Testis (tissue), 3 donors: ENCODE data around the gene CERS4. TPM values are rescaled to one million over a fixed set of nuclear protein-coding genes. Genes with fewer than 3 reads are reported as not detected.
"Not testable (repeated sequence)": the region's sequence is repeated elsewhere in the genome, so short reads cannot be mapped to it uniquely, and the experiment has no call there.

Experiments used
- DNase-seq: peaks from one replicate; pipeline ENCODE4 v3.0.0-alpha.2; 2019
- H3K27ac ChIP-seq, 2 donors: fragments of 200-600 bp; sonication (generic); one replicate each; pipeline ENCODE4 v1.5.1; 2019
- H3K27me3 ChIP-seq: fragments of 200-600 bp; sonication (generic); one replicate; pipeline ENCODE4 v1.5.1; 2019
- H3K36me3 ChIP-seq: fragments of 200-600 bp; sonication (generic); one replicate; pipeline ENCODE4 v1.5.1; 2017; ENCODE audit warnings: low read depth; ENCODE audit errors: missing control alignments
- H3K4me1 ChIP-seq: fragments of 200-600 bp; sonication (generic); one replicate; pipeline ENCODE4 v1.5.1; 2019
- H3K4me3 ChIP-seq, 2 donors: fragments of 200-600 bp; sonication (generic); one replicate each; pipeline ENCODE4 v1.5.1; 2017 to 2019
- H3K9me3 ChIP-seq: fragments of 200-600 bp; sonication (generic); one replicate; pipeline ENCODE4 v1.5.1; 2017
- POLR2A ChIP-seq: fragments of 450-650 bp; IDR thresholded peaks from one replicate; pipeline ENCODE4 v1.6.1; 2017; ENCODE audit warnings: antibody characterized with exemption, mild to moderate bottlenecking, moderate library complexity
- WGBS, 2 donors: methylation state at CpG; one replicate each; pipeline ENCODE4 v1.1.5; 2018; 5-methylcytosine and 5-hydroxymethylcytosine counted together
- intact Hi-C: fragments of 100-400 bp; cut with DNase I; formaldehyde crosslinking; loops from one replicate; pipeline ENCODE4 v1.15.1; 2023; ENCODE audit warnings: low total_unique reads
- polyA plus RNA-seq: library from polyadenylated mRNA; stranded (reverse); fragments of 350-450 nt; fragmentation: Illumina TruSeq; extraction: RNeasy Lipid Tissue Mini Kit (QIAGEN cat#74804); gene quantifications from one replicate; pipeline ENCODE4 v1.2.3, GENCODE V29; 2014; ENCODE audit warnings: low read depth, low replicate concordance; ENCODE audit not compliant: insufficient read depth
- total RNA-seq, 2 donors: library from RNA; depleted of rRNA; stranded (reverse); fragments of >200 nt; gene quantifications; one replicate each; pipeline ENCODE4 v1.2.3, GENCODE V29; 2016
- TF ChIP-seq, protein P1 (sequence below), 3 experiments: fragments of 450-650 bp in 2 of 3; fragments of 200-600 bp in 1 of 3; sonication (generic) in 1 of 3; IDR thresholded peaks; one replicate each; pipeline ENCODE4 v1.5.1; 2016 to 2019; ENCODE audit warnings: antibody characterized with exemption in 3 of 3, mild to moderate bottlenecking in 2 of 3, moderate library complexity in 1 of 3

The CERS4 gene
- total and polyA plus RNA-seq, 3 donors from 2014 or later: 35.2 to 105 (median 68.6) TPM

DNA sequence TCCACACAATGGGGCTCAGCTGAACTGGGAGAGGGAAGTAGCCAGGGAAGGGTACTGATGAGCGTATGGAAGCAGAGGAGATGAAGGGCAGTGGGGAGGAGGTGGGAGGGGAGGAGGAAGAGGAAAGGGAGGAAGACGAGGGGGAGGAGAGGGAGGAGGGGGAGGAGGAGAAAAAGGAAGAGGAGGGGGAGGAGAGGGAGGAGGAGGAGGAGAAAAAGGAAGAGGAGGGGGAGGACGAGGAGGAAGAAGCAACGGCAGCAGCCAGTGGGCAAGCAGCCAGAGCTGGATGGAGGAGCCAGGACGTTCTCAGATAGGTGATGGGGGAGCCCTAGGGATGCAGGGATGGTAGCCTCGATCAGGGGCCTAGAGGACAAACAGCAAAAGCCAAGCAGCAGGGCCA lies 5.6 kb downstream of the CERS4 start:
- Histone ChIP-seq H3K36me3 (no peaks in the 10 kb centered on the region), H3K4me1 (peaks cover 3% of the 10 kb centered on the region), H3K27ac (no peak overlapping the region), H3K4me3 (no peak overlapping the region), H3K9me3 (no peaks in the 10 kb centered on the region), H3K27me3 (no peaks in the 10 kb centered on the region)
- WGBS, 2 donors: 35 to 51% methylated on average over 6 of the region's 6 CpGs
- no peak for TF ChIP-seq POLR2A
- TF ChIP-seq, protein P1, sequence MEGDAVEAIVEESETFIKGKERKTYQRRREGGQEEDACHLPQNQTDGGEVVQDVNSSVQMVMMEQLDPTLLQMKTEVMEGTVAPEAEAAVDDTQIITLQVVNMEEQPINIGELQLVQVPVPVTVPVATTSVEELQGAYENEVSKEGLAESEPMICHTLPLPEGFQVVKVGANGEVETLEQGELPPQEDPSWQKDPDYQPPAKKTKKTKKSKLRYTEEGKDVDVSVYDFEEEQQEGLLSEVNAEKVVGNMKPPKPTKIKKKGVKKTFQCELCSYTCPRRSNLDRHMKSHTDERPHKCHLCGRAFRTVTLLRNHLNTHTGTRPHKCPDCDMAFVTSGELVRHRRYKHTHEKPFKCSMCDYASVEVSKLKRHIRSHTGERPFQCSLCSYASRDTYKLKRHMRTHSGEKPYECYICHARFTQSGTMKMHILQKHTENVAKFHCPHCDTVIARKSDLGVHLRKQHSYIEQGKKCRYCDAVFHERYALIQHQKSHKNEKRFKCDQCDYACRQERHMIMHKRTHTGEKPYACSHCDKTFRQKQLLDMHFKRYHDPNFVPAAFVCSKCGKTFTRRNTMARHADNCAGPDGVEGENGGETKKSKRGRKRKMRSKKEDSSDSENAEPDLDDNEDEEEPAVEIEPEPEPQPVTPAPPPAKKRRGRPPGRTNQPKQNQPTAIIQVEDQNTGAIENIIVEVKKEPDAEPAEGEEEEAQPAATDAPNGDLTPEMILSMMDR (IDR thresholded peaks at IDR 0.05): no peak
- intact Hi-C loops: no loop called here
- DNase-seq: peak; percentile 54

DNA sequence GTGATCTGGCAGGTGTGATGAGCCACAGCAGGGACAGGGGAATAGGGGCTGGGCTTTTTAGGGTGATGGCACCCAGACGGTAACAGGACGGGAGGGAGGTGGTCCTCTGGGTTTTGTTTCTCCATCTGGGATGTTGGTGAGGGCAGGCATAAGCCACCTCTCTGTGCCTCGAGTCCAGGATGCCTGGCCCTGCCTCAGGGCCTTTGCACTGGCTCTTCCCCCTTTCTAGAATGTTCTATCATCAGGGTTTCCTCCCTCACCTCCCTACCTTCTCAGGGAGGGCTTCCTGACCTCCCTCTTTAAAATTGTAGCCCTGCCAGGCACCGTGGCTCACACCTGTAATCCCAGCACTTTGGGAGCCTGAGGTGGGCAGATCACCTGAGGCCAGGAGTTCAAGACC lies 6.6 kb downstream of the CERS4 start:
- Histone ChIP-seq H3K27ac (no peak overlapping the region), H3K9me3 (no peaks in the 10 kb centered on the region), H3K36me3 (no peaks in the 10 kb centered on the region), H3K4me3 (no peak overlapping the region), H3K4me1 (peaks cover 8% of the 10 kb centered on the region), H3K27me3 (no peaks in the 10 kb centered on the region)
- no peak for TF ChIP-seq POLR2A
- TF ChIP-seq, protein P1 (IDR thresholded peaks at IDR 0.05): no peak
- intact Hi-C loops: no loop called here
- no peak for DNase-seq
- WGBS, 2 donors: 94 to 96% methylated on average over 4 of the region's 4 CpGs

DNA sequence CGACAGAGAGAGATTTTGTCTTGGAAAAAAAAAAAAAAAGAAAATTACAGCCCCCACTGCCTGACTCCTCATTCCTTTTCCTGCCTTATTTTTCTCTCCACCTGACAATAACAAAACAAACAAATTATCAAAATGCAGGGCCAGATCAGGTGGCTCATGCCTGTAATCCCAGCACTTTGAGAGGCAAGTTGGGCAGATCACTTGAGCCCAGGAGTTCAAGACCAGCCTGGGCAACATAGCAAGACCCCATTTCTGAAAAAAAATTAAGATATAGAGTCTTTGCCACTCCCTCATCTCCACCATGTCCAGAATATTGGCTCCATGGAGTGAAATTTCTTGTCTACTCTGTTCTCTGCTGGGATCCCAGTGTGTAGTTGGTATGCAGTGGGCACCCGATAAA lies 7.2 kb downstream of the CERS4 start:
- no peak for DNase-seq
- Histone ChIP-seq H3K27me3 (no peaks in the 10 kb centered on the region), H3K9me3 (no peaks in the 10 kb centered on the region), H3K4me1 (peaks cover 14% of the 10 kb centered on the region), H3K27ac (no peak overlapping the region), H3K36me3 (no peaks in the 10 kb centered on the region), H3K4me3 (no peak overlapping the region)
- intact Hi-C loops: no loop called here
- WGBS, 2 donors: 47 to 80% methylated on average over 2 of the region's 2 CpGs
- TF ChIP-seq, protein P1 (IDR thresholded peaks at IDR 0.05): no peak
- no peak for TF ChIP-seq POLR2A

DNA sequence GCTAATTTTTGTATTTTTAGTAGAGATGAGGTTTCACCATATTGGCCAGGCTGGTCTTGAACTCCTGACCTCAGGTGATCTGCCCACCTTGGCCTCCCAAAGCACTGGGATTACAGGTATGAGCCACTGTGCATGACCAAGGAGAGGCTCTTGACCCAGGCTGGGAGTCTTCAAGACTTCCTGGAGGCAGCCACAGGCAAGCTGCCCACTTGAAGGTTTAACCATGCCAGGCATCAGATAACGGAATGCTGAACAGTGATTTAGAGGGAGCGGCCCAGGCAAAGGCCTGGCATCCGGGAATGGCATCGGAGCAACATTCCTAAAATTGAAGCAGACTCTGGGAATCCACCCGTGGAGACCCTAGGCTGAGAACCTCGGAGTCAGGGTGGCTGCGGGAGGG lies 9.0 kb downstream of the CERS4 start:
- H3K4me1 ChIP-seq: peaks cover 16% of the 10 kb centered on the region
- DNase-seq, H3K4me3 ChIP-seq, H3K9me3 ChIP-seq, H3K27me3 ChIP-seq, H3K27ac ChIP-seq, intact Hi-C loops, H3K36me3 ChIP-seq: not testable (repeated sequence)
- WGBS, 2 donors: 73 to 78% methylated on average over 7 of the region's 7 CpGs

DNA sequence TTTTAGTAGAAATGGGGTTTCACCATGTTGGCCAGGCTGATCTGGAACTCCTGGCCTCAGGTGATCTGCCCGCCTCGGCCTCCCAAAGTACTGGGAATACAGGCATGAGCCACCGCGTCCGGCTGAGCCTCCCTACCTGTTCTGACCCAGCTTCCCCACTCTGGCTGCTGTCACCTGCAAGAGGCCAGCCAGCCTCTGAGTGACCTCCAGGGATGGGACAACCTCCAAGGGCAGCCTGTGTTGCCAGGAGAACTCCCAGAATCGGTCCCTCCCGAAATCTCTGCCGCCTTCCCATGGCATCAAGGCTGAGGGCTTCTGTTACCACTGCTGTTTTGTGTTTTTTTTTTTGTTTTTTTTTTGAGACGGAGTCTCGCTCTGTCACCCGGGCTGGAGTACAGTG lies 11.3 kb downstream of the CERS4 start:
- 74 to 76% methylated on average over 11 of the region's 11 CpGs for WGBS, 2 donors
- no peak for DNase-seq
- intact Hi-C loops: no loop called here
- peaks cover 19% of the 10 kb centered on the region for H3K4me1 ChIP-seq
- no peaks in the 10 kb centered on the region for H3K27me3 ChIP-seq
- H3K36me3 ChIP-seq: no peaks in the 10 kb centered on the region
- no peak overlapping the region for H3K27ac ChIP-seq
- H3K4me3 ChIP-seq: no peak overlapping the region
- H3K9me3 ChIP-seq: no peaks in the 10 kb centered on the region
- TF ChIP-seq POLR2A: no peak

DNA sequence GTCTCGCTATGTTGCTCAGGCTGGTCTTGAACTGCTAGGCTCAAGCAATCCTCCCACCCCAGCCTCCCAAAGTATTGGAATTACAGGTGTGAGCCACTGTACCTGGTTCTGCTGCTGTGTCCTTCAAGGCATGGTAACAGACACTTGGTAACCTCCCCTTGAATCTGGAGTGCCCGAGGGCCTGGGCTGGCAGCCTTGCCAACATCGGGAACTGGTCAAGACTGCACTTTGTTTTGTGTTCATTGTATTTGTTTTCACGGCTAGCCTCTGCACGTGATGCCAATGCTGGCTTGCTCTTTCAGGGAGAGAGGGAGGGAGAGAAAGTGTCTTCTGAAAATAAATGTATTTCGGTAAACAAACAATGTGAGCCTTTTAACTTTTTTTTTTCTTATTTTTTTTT lies 12.0 kb downstream of the CERS4 start:
- Histone ChIP-seq H3K27me3 (no peaks in the 10 kb centered on the region), H3K36me3 (no peaks in the 10 kb centered on the region), H3K4me3 (no peak overlapping the region), H3K27ac (no peak overlapping the region), H3K4me1 (peaks cover 19% of the 10 kb centered on the region), H3K9me3 (no peaks in the 10 kb centered on the region)
- WGBS, 2 donors: 59 to 65% methylated on average over 6 of the region's 6 CpGs
- intact Hi-C loops: no loop called here
- TF ChIP-seq, protein P1 (IDR thresholded peaks at IDR 0.05): no peak
- TF ChIP-seq POLR2A: no peak
- DNase-seq: peak; percentile 89

DNA sequence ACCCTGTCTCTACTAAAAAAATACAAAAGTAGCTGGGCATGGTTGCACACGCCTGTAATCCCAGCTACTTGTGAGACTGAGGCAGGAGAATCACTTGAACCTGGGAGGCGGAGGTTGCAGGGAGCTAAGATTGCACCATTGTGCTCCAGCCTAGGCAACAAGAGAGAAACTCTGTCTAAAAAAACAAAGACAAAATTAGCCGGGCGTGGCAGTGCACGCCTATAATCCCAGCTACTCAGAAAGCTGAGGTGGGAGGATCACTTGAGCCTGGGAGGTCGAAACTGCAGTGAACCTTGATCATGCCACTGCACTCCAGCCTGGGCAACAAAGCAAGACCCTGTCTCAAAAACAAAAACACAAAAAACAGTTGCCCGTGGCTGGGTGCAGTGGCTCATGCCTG lies 14.3 kb downstream of the CERS4 start:
- intact Hi-C loops, DNase-seq, H3K27me3 ChIP-seq, H3K4me3 ChIP-seq, H3K9me3 ChIP-seq, H3K36me3 ChIP-seq, H3K27ac ChIP-seq: not testable (repeated sequence)
- WGBS, 2 donors: 71 to 76% methylated on average over 7 of the region's 7 CpGs
- peaks cover 19% of the 10 kb centered on the region for H3K4me1 ChIP-seq
